NCI-H2081 (cell line): Measurements from ENCODE around the gene SRGAP2C.
"Not testable (repeated sequence)": the region's sequence is repeated elsewhere in the genome, so short reads cannot be mapped to it uniquely, and the experiment has no call there.

Source experiments
- DNase-seq, 2 experiments: peaks; one replicate each; lab custom pipeline; 2025; lab: John Stamatoyannopoulos, UW

SRGAP2C gene

DNA sequence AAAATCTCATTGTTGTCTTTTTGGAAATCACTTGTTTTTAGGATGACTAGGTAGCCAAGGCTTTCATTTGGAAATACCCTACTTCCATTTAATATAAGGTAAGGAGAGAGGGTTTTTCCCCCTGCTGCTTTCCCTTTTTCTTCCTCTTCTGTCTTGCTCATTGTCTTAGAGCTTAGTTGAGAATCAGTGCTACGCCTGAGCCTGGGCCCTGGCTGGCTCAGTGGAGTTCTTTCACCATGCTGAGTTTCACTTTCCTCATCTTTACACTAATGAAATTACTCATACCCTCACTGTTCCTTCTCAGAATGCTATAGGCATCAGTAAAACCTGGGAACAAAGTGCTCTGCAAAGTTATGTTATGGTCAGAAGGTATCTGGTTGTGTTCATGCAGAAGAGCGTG, 154.8 kb downstream of the SRGAP2C start:
- DNase-seq, result not testable (repeated sequence)

DNA sequence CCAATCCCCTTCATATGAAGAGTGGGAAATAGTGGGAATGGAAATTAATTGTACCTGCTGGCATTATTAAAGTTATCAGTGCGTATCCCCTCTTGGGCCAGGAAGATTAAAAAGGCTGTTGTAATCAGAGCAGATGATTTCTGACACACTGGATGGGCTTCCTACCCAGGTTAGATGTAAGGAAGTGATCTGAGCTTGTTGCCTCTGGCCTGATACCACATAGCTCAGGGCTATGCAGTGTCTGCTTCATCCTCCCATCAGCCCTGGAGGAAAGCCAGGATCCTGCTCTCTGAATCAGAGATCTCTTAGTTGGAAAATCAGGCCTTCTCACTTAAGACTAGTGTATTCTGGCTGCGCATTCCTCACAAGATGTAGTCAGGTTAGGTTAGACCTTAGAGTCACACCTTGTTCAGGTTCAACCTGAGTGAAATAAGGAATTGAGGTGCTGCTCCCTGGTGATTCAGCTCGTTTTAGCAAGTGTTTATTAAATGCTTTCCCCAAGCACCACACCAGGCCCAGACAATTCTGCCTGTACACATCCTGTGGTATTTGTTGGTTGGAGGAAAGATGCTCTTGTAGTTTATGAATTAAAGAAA, 158.6 kb downstream of the SRGAP2C start:
- DNase-seq, result not testable (repeated sequence)

DNA sequence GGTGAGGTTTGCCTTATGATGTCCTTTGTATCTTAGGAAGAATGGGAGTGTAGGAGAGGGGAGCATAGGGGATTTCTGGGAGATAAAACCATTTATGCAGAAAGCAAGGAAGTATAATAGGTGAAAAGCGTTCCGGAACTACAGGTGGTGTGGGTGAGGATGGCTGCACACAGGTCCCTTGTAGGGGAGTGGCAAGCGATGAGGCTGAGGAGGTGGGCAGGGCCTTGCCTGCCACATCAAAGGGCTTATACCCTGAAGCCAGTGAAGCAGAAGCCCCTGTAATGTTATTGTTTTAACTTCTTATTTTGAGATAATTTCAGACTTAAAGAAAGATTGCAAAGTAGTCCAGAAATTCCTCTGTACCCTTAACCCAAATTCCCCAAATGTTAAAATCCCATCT, 159.6 kb downstream of the SRGAP2C start:
- not testable (repeated sequence) for DNase-seq

DNA sequence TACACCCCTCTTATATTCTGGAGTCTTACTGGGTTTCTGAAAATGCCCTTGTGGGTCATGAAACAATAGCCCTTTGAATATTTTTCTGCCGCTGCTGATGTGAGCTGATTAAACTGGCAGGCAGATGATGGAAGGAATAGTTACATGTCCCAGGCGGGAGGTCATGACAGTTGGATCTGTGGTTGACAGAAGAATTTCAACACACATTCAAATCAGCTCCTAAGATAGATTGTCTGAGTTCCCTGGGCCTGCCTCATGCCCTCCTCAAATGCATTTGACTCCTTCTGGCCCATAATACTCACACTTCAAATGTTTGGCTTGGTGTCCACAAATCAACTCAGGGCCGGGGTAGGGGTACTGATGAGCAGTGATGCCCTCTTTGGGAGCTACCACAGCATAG, 161.9 kb downstream of the SRGAP2C start:
- DNase-seq, result not testable (repeated sequence)

DNA sequence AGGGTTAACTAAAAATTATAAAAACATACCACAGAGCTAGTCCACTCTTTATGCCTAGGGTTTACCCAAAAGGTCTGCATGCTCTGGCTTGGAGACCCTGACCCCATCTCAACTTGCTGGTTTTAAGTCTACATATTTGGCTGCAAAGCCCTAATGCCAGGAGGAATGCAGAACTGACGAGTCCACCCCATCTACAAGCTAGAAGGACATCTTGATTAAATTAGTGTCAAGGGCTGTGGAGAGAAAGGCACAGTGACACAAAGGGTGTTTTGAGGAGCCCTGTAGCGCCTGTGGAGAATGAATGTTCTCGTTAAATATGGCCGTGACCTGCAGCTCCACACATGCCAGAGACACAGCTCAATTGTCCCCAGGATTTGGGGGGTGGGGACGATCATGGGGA, 162.7 kb downstream of the SRGAP2C start:
- DNase-seq, result not testable (repeated sequence)

DNA sequence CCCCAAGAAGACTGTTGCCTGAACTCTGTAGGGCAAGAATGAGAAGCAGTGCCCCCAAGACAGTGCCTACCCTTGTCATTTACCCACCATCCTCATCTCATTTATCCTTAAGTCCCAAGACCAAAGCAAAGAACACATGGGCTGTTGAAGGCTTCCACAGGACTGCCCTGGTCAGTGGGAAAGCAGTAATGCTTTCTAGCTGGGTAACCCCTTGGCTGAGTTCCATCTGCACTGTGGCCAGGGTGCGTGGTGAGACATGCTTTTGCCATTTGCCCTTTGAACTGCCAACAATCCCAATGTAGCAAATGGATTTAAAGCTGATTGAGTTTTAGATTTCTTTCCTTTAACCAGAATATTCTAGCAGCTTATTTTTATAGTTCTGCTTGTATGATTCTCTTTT, 163.3 kb downstream of the SRGAP2C start:
- DNase-seq, result not testable (repeated sequence)

DNA sequence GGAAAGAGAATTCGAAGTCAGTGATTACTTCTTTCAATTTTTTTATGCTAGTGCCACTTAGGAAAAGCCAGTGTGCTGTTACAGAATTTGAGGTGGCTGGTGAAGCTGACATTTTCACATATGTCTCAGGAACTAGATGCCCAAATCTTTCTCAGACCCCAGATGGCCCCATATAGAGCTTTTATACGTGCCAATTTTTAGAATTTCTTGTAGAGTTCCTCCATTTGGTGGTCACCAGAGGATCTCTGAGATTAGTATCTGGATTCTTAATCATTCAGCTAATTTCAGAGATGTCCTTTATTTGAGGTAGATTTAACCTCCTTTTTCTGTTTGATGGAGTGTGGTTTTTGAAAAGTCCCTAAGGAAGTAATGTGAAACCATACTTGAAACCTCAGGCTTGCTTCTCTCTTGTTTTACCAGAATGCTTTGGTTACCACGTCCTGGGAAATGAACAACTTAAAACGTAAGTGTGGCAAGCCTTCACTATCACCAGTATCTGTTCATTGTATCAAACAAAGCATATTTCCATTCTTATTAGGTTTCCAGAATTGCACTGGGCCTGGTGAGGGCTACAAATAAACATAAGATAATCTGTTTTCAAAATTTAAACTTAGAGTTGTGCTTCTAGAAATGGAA, 164.7 kb downstream of the SRGAP2C start:
- DNase-seq, result not testable (repeated sequence)

DNA sequence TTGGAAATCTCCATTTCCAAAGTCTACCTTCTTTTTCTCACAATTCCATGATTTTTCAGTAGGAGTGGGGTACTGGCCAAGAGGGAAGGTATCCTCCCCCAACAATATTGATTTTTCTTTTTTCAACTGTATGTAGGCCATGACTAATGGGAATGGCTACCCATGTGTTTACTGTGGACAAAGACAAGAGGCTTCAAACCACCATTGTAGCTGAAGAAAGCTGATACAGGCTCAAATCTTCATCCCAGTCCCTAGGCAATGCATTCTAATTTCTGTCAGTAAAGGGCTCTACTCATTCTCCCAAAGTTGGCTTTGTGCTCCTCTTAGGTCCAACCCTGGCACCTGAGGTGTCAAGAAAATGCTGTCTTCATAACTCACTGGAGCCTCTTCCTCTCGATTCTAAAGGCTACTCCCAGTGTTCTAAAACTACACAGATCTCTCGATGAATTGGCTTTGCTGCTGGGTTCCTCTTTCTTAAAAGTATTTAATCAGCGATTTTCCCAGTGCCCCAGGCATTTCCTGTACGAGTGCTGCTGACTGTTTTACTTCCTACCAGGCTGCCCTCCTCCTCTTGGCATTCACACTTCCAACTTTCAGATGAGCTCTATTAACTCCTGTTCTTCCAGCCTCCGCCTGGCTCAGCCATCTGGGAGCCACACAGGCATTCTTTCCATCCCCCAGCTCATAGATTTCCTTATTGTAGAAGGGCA, 171.1 kb downstream of the SRGAP2C start:
- DNase-seq, result not testable (repeated sequence)

DNA sequence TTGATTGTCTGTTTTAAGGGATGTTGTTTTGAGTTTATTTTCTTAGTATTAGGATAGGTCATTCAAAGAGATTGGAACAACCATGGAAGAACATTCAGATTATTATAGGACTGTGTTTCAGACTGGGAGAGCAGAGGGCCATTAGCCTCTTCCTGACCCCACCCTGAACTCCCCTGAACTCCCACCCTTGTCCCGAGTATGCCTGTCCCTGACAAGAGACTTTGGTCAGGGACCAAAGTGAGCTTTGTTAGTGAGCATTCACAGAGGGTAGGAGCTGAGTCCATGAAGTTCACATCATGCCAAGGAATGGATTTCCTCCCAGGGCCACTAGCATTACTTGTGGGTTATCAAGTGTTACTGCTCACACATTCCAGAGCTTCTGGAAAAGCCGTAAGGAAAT, 172.0 kb downstream of the SRGAP2C start:
- not testable (repeated sequence) for DNase-seq

DNA sequence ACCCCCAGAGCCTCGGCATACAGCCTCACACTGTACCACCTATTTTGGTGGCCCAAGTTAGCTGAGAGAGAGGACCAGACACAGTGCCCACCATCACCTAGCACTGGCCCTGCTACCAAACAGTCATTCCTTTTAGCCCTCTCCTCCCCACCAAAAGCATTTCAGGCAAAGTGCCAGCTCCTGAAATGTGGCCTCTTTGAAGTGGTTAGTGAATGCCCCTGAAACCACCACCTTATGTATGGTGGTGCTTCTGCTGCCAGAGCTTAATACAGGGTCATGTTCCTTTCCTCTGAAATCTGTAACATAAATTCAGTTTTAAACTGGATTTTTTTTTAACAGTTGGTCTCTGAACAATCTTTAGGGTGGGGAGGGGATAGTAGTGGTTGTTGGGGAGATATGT, 175.8 kb downstream of the SRGAP2C start:
- DNase-seq, result not testable (repeated sequence)

DNA sequence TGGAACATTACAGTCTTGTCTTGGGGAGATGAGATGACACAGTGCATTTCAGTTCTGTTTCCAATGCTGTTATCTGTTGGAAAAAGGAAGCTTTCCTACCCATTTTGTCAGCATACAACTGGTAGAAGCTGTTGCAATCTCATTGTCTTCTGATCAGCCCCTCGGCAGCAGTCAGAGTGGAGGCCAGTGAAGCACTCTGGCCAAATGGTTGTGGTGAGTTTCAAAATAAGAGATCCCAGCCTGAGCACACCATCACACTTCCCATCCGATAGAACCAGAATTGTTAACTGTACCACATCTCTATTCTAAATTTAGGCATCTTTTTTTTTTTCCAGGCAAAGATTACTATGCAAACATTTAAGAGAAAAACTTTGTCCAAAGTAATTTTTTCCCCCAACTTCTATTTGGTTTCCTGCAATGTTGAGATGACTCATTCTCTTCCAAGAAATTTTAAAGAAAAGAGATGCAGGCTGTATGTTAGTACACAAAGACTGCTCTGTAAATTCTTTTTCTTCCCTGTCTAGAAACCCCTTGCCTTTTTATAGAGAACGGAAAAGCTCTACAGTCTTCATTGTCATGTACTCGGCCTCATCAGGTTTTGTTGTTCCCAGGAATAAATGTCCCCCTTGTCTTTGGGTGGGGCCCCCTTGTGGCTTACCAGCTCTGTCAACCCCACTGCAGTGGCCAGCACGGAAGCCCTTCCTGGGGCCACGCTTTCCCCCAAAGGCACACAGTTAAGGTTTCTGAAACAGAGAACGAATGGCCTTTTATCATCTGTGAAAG, 176.9 kb downstream of the SRGAP2C start:
- DNase-seq, result not testable (repeated sequence)

DNA sequence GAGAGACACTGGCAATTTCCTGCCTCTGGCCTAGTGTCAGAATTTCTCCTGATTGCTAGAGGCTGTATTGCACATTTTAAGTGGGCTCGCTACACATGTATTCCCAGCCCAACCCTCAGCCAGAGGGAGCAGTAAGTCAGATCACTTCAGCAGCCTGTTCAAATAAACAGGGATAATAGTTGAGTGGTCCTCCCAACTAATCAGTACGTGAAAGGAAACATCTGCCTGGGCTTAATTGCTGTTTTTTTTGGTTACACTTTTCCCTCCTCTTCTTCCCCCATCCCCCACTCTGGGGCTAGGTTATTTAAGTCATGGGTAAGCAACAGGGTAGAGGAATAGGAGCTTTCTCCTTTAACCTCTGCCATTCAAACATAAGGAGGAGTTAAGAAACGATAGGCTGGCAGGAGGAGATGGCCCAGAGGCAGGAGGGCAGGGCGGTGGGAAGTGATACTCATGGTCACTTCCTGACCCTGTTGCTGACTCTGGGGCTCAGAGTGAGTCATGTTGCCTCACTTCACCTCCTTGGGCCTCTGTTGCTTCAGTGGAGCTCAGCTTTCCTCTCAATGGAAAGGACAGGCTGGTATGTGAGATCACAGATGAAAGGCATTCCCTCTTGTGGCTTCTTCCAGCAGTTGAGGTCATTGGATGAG, 177.6 kb downstream of the SRGAP2C start:
- DNase-seq, result not testable (repeated sequence)

DNA sequence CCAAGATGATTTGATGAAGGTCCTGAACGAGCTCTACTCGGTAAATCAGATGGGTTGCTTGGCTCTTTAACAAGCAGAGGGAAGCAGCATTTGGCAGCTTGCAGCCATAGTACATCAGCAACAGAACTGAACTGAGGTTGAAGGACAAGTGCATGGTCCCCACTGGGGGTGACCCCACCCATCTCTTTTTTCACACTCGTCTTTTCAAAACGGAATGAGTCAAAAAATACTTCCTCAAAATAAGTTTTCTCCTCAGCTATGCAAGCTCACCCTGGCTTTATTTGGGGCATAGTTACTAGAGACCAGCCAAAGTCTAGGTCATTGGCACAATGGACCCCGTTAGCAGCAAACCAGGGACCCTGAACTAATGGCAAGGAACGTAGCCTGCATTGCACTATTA, 180.5 kb downstream of the SRGAP2C start:
- not testable (repeated sequence) for DNase-seq

DNA sequence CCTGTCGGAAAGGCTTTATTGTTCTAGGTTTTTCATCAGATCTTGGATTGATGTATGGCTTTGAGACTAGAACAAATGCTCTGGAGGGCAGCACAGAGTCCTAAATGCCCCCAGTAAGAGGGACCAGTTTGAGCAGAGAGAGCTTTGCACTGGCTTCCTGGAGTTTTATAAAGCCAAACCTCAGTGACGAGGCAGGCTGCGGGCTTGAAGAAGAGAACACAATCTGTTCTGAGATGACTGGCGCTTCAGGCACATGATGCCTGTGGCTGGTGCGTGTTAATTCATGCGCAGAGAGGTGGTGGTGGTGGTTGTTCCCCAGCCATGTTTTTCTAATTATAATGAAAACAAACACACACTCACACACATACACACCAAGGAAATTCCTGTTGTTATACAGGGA, 180.9 kb downstream of the SRGAP2C start:
- not testable (repeated sequence) for DNase-seq

DNA sequence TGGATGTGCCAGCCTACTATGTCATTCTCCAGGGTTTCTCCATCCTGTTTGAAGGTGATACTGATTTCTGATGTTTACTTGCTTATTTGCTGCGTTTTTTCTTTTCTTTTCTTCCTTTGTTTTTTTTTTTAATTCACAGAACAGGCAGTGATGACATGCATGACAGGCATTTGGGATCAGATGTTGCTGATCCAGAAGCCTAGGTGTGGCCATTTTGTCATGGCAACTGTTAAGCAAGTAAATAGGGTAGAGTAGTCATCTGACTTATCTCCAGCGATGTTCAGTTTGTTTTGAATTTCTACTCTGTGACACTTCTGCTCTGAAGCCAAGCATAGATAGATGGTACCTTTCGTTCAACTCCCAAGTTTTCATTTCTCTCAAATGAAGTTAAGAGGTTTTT, 181.4 kb downstream of the SRGAP2C start:
- not testable (repeated sequence) for DNase-seq

DNA sequence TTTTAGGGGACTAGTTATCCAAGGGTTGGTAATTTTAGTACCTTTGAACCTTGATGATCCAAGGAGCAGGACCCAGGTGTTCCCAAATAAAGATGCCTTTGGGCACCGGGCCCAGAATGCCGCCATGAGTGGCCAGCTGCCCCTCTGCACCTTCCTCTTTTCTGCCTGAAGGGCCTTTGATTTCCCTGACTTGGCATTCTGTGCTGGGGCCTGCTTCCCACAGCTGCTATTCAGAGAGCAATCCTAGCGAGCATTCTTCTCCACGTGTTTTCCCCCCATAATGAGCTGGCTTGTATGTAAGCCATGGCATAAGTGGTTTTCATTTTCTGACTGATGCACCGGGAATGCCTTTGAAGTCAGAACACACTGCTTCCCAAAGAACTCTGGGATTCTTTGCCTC, 184.1 kb downstream of the SRGAP2C start:
- not testable (repeated sequence) for DNase-seq

DNA sequence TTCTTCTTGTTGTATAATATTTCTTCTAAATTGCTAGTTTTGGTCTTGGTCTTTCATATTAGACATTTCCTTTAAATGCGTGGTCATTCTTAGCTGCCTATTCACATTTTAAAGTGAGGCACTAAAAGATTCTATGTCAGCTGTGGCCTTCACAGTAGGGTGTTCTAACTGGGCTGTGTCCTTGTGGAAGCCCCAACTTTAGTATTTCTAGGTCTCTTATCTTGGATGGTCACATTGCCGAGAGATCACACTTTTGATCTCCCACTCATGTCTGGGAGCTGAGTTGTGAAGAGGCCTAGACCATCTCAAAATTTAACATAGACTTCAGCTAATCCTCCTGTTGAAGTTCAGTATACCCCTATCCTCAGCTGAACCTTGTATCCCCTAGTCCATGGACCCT, 185.2 kb downstream of the SRGAP2C start:
- DNase-seq, result not testable (repeated sequence)

DNA sequence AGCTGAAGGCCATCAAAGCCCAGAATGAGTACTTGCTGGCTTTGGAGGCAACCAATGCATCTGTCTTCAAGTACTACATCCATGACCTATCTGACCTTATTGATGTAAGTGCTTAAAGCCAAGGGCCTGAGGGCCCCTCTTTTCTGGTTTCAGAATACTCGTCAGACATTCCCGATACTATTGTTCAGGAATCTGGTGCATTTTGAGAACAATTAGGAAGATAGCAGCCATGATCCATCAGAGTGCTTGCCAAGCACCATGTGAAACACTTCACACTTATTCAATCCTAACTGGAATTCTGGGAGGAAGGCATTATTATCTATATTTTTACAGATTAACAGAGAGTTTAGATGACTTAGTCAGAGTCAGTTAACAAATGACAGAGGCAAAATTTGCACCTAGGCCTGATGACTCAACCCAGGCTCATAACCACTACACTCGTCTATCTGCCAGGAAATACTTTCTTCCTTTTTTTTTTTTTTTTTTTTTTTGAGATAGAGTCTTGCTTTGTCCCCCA, 190.1 kb downstream of the SRGAP2C start:
- not testable (repeated sequence) for DNase-seq

DNA sequence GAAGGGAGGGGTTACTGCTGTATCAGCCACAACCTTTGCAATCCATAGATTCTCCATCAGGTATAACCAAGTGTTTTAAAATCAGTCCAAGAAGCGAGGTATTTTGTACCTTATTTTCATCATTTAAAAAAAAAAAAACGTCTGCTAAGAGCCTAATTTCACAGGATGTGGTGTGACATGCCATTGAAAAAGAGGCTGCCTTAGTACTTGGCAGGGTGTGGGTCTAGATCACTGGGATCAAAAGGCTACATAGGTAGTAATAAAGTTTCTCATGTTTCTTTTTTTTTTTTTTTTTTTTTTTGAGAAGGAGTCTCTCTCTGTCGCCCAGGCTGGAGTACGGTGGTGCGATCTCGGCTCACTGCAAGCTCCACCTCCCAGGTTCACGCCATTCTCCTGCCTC, 192.2 kb downstream of the SRGAP2C start:
- not testable (repeated sequence) for DNase-seq

DNA sequence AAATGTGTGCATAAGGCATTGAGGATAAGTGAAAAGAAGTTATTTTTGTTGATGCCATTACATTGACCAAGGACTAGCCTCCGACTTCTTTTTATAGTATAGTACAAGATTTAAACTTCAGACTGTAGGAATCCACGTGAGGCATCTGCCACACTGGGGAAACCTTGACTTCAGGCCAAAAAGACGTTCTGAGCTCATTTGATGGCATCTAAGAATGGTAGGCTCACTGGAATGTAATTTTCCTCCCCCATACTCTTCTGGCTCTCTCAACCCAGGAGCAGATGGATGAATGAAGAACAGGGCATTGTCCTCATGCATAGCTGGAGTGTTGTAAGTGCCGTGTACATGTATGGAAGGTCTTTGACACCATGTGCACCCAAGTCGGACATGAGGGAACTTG, 194.0 kb downstream of the SRGAP2C start:
- DNase-seq, result not testable (repeated sequence)

DNA sequence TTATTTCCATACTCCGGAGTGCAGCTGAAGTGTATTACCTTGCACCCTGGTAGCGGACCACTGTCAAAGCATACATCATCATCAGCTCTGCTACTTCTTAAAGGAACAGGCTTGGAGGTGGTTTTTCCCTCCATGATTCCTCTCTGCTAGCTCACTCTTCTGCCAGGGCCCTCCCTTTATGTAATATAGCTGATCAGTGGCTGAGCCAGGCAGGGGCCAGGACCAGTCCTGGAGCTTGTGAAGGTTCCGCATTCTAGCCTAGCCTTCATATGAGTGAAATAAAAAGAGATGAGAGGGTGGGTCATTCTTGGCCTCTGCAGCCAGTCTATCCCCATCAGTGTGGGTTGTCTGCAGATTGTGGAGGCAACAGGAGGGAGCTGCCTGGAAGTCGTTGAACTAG, 200.0 kb downstream of the SRGAP2C start:
- DNase-seq, result not testable (repeated sequence)

DNA sequence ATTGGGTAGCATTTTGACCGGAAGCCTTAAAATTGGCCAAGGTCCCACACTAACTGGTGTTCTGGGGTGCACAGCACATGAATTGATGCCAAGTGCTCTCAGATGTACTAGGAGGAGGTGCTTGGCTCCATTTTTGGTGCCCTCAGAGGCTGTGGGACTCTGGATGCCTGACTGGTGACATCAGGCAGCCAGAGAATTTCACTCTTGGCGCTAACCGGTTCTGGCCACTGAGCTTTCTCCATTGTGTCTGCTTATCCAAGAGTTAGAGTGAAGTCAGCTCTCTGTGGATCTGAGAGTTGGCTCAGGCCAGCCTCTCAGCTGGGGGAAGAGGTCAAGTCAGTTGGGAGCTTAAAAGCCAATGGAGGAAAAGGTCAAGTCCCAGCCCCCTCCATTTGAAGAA, 200.4 kb downstream of the SRGAP2C start:
- not testable (repeated sequence) for DNase-seq
